Right kidney (tissue), 1 donor: ENCODE data around the gene LPCAT3.

Source experiments
- DNase-seq: peaks from one replicate; pipeline ENCODE4 v3.0.0-alpha.2; 2016

The LPCAT3 gene

GRCh38 chr12:7001921-7002591 lies 16.2 kb downstream of the LPCAT3 start:
- no peak for DNase-seq

DNA sequence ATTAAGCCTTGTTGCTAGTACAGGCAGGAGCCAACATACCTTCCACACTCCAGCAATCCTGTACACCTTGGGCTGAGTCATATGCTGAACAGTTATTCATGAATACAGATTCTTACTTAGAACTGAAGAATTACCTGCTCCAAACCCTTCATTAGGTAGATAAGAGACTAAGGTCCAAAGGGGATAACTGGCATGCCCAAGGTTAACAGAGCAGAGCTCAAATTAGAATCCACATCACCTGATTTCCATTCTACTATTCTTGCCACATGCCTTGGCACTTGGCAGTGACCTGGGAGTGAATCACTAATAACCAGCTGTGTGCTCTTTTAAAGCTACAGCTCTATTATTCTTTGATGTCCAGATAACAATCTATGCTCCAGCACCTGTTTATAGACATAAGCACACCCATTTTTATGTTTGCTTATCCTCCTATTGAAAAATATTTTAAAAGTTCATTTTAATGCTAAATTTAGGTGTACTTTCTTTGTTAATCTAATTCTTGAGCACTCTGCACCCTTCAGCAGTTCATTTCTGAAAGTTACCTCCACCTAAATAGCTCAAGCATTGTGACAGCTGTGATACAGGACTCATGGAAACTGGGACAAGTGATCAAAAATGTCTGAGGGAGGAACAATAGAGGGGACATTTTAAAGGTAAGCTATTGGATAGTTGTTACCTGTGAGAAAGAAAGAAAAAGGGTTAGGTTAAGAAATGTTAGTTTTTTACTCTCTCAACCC lies 19.4 kb downstream of the LPCAT3 start:
- DNase-seq = no peak

GRCh38 chr12:6996040-6996441 lies 22.2 kb downstream of the LPCAT3 start:
- no peak for DNase-seq

DNA sequence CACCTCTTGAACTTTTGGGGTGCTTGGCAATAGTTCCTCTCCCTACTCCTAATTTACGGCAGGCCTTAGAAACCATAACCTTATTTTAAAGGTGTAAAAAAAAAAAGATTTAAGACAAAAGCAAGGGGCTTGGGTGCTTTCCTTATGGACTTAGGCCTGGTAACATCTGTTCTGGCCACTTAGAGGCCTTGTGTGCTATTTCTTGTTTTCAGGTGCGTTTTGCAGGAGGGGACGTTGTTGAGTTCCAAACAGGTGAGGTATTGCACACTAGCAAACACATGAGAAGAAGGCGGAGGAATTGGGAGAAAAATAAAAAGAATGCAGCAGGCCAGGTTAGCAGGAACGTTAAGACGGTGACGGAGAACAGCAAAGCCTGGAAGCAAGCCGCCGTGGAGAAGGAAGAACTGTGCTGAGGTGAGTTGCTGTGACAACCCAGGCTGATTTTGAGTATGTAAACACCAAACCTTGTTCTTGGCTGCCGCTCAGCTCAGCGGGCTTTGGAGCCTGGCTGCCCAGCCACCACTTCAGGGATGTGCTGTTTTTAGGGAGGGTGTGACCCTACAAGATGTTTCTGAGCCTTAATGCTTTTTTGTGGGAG lies 30.2 kb downstream of the LPCAT3 start:
- DNase-seq = no peak

- DNase-seq = no peak
Measured at GRCh38 chr12:6982532-6982931, 35.7 kb downstream of the LPCAT3 start.

DNA sequence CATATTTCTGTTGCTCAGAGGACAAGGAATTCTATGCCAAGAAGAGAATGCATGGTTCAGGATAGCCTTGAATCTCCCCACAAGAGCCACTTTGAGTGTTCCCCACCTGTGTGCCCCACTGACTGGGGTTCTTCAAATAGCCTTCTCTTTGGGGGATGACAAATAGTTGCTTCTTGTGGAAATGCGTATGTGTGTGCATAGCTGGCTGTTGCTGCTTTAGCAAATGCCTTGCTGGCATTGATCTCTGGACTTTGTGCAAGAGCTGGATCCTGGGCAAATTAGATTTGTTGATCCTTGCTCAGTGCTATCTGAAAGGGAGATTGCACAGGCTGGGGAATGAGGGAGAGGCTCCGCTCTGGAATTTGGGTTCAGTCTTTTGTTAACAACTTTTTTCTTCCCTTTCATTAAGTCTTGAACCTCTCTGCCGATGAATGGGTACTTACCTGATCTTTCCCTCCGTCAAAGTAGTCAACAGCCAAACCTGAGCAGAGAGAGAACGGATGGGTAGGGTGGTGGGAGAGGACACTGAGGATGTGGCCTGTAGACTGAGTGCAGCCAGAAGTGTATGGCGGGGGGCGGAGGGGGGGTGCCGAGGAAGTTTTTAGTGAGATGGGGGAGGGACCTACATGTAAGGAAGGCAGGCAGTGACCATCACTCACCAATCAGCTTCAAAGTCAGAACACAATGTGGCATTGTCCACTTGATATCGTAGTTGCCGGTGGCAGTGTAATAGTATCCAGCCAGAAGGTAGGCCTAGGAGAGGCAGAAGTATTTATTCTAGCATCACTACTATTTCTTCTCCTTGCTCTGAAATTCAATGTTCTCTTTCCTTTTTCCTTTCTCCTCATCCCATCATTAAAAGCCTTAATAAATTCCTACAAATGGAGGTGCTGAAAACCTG lies 36.9 kb downstream of the LPCAT3 start:
- DNase-seq = no peak

DNA sequence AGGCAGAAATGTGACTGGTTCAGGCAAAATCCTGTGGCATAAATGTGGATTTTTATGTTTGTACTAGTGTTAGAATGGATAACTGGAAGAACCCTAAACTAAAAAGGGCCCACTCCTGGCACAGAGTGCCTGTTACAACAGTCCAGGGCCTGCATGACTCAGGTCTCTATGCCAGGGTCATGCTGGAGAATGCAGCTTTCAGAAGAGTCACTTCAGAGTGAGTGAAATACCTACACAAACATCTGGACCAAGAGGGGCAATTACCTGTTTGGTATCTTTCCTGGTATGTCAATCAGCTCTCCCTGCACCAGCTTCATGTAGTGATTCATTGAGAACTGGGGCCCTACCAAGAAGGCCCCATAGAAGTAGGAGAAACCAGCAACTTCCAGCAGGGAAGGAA lies 37.5 kb downstream of the LPCAT3 start:
- no peak for DNase-seq

GRCh38 chr12:6980075-6980474 lies 38.2 kb downstream of the LPCAT3 start:
- no peak for DNase-seq

DNA sequence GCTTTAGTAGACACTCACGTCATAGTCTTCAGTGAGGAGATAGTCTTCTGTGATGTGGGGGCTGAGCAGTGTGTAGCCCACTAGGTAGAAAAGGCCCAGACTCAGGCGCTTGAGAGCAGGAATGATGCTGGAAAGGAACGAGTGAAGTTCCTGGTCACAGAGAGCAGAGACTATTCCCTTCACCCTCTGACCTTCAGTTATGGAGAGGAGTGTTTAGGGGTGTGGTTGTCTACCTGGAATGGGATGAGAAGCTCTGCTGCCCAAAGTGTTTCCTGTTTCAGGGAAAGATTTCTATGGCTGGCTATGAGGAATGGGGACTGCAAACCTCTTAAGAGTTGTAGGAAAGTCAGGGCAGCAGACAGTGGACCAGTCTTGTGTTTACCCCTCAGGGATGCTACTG lies 38.8 kb downstream of the LPCAT3 start:
- no peak for DNase-seq

GRCh38 chr12:6979021-6979420 lies 39.3 kb downstream of the LPCAT3 start:
- no peak for DNase-seq

DNA sequence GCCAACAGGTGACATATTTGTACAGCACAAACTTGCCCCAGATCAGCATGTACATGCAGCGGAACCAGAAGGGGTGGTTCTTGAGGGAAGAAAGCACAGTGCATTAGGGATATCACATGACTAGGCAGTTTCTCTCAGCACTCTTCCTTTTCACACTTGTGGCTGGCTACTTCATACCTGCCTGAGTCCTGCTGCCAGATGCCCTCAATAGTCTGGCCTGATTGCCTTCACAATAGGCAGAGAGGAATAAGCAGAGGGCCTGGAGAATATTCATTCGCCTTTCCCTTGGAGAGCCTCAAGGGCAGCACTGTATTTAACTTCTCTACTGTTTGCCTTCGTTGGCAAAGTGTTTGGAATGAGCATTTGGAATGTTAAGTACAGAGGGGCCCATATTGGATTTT lies 39.7 kb downstream of the LPCAT3 start:
- DNase-seq = no peak

- no peak for DNase-seq
Measured at GRCh38 chr12:6978188-6978587, 40.1 kb downstream of the LPCAT3 start.

DNA sequence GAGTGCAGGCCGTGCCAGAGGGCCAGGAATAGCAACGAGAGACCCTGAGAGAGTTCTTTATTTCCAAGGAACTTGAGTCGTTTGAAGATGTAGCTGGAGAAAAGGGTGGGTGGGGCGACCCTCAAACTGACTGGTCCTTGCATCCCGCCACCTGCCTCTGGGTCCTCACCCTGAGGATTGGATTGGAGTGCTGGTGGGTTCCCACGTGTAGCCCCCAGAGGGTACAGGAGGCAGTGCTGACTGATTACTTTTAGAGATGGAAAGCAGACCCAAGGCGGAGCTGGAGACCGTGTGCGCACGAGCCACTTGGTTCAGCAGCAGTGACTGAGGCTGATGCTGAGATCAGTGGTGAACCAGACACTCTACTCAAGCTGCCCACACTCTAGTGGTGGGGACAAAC lies 40.6 kb downstream of the LPCAT3 start:
- DNase-seq = no peak

DNA sequence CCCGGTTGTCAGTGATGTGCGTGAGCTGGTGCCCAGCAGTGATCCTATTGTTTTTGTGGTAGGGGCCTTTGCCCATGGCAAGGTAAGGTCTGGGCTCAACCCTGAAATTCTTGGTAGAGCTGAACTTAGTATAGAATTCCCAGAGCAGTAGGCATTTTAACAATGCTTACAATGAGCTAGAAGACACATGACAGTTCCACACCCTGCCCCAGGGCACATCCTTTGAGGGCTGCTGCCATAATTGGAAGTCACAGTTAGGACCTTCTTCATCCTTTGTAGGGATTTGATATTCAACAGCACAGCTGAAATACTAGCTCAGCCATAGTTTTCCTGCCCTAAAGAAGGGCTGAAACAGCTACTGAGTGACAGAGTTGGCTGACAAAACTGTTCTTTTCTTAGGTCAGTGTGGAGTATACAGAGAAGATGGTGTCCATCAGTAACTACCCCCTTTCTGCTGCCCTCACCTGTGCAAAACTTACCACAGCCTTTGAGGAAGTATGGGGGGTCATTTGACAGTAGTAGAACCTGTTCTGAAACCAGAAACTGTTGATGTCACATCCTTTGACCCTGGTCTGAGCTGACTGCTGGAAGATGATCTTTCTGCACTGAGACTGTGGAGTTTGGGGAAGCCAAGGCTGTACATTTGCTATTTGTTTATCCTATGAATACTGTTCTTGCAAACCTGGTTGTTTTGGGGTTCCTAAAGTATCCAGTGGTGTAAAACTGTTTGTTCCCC lies 42.8 kb downstream of the LPCAT3 start:
- DNase-seq = no peak

- no peak for DNase-seq
Measured at GRCh38 chr12:6974180-6974579, 44.1 kb downstream of the LPCAT3 start.

- no peak for DNase-seq
Measured at GRCh38 chr12:6970096-6970527, 48.2 kb downstream of the LPCAT3 start.

- DNase-seq = no peak
Measured at GRCh38 chr12:6968426-6968825, 49.9 kb downstream of the LPCAT3 start.

GRCh38 chr12:6967651-6968100 lies 50.6 kb downstream of the LPCAT3 start:
- no peak for DNase-seq

DNA sequence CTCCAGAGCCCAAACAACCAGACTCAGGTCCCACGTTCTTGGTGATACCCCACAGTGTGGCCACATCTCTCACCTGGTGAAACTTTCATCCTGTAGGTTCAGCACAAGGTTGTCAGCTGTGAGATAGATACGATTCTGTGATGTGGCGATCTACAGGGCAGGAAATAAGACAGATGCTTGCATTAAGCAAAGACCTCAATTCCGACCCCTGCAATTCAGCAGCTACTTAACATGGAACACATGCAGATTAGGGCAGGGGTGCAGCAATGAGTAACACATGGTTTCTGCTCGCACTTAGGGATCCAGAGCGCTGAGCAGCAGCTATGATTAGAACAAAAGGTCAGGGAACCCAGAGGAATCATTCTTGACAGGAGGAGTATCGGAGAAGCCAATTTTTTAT lies 51.9 kb downstream of the LPCAT3 start:
- no peak for DNase-seq

GRCh38 chr12:6965714-6966113 lies 52.6 kb downstream of the LPCAT3 start:
- no peak for DNase-seq

DNA sequence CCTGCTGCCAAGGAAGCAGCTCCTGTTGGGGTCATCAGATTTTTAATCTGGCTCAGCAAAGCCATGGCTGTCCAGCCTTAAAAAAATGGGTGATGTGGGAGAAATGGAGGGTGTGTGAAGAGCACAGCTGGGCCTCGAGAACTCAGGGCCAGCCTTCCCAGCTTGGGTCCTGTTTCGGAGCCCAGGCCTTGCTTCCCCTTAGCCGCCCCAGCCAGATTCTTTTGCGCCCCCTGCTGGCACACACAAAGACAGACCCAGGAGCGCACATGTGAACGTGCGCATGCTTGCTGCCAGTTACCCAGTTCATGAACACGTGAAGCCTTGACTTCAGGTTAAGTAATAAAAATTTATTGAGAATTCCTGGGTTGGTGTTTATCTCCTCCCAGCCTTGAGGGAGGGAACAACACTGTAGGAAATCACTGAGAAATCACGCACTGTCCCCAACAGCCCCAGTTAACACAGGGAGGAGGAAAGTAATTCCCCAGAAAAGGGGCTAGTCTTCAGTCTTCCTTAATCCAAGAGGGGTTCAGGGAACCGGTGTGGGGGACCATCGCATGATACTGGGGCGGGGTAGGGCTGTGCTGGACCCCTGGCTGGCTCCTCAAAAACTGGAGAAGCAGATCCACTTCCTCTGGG lies 53.1 kb downstream of the LPCAT3 start:
- peak; percentile 62 for DNase-seq
